Neural progenitor cell (in vitro differentiated cells): ENCODE data around the gene ZNF618. TPM values are rescaled to one million over a fixed set of nuclear protein-coding genes. Genes with fewer than 3 reads are reported as not detected.

Source experiments
- DNase-seq: peaks from one replicate; pipeline ENCODE4 v3.0.0-alpha.2; 2016; ENCODE audit warnings: low spot score
- H2AFZ ChIP-seq: fragments of 200-600 bp; sonication (generic); replicated peaks from 2 replicates; pipeline ENCODE4 v1.6.1; 2016; ENCODE audit warnings: antibody characterized with exemption
- H3F3A ChIP-seq: fragments of 200-600 bp; sonication (generic); 2 replicates; pipeline ENCODE4 v1.6.1; 2016; ENCODE audit warnings: antibody characterized with exemption, low read depth
- H3K27ac ChIP-seq: fragments of 200-600 bp; sonication (generic); 2 replicates; pipeline ENCODE4 v1.5.1; 2016; ENCODE audit warnings: mild to moderate bottlenecking
- H3K27me3 ChIP-seq: fragments of 200-600 bp; sonication (generic); 2 replicates; pipeline ENCODE4 v1.6.1; 2016; ENCODE audit warnings: mild to moderate bottlenecking, moderate library complexity
- H3K36me3 ChIP-seq: fragments of 200-600 bp; sonication (generic); 2 replicates; pipeline ENCODE4 v1.5.1; 2016
- H3K4me1 ChIP-seq: fragments of 200-600 bp; sonication (generic); 2 replicates; pipeline ENCODE4 v1.6.1; 2016; ENCODE audit warnings: mixed run types
- H3K4me2 ChIP-seq: fragments of 200-600 bp; sonication (generic); 2 replicates; pipeline ENCODE4 v1.6.1; 2016
- H3K4me3 ChIP-seq: fragments of 200-600 bp; sonication (generic); 2 replicates; pipeline ENCODE4 v1.5.1; 2016
- H3K79me2 ChIP-seq: fragments of 200-600 bp; sonication (generic); 2 replicates; pipeline ENCODE4 v1.6.1; 2016; ENCODE audit warnings: low read depth
- H3K9ac ChIP-seq: fragments of 200-600 bp; sonication (generic); 2 replicates; pipeline ENCODE4 v1.6.1; 2016
- H3K9me3 ChIP-seq: fragments of 200-600 bp; sonication (generic); 2 replicates; pipeline ENCODE4 v1.5.1; 2016; ENCODE audit warnings: low read depth
- H4K20me1 ChIP-seq: fragments of 200-600 bp; sonication (generic); 2 replicates; pipeline ENCODE4 v1.6.1; 2016; ENCODE audit warnings: low read depth
- H3K27ac Mint-ChIP-seq: 3 replicates; pipeline ENCODE4 v1.8.0; 2021; ENCODE audit warnings: mixed read lengths
- H3K27me3 Mint-ChIP-seq: 2 replicates; pipeline ENCODE4 v1.8.0; 2022; ENCODE audit warnings: low read depth, mild to moderate bottlenecking, inconsistent platforms, moderate library complexity, mixed read lengths; ENCODE audit not compliant: insufficient read depth
- H3K36me3 Mint-ChIP-seq: 3 replicates; pipeline ENCODE4 v1.8.0; 2021; ENCODE audit warnings: mixed read lengths
- H3K4me1 Mint-ChIP-seq: 3 replicates; pipeline ENCODE4 v1.8.0; 2021; ENCODE audit warnings: mixed read lengths
- H3K4me3 Mint-ChIP-seq: 3 replicates; pipeline ENCODE4 v1.8.0; 2021; ENCODE audit warnings: mild to moderate bottlenecking, moderate library complexity, mixed read lengths
- H3K9me3 Mint-ChIP-seq: 3 replicates; pipeline ENCODE4 v1.8.0; 2020; ENCODE audit warnings: mixed read lengths
- EZH2 ChIP-seq: fragments of 200-600 bp; sonication (generic); IDR thresholded peaks from 2 replicates; pipeline ENCODE4 v1.6.1; 2017; ENCODE audit warnings: antibody characterized with exemption, mild to moderate bottlenecking, moderate library complexity
- EZH2phosphoT487 ChIP-seq: fragments of 200-600 bp; sonication (generic); IDR thresholded peaks from 2 replicates; pipeline ENCODE4 v1.6.1; 2017; ENCODE audit warnings: antibody characterized with exemption
- total RNA-seq: library from RNA; depleted of rRNA; stranded (reverse); fragments of >200 nt; gene quantifications from 2 replicates; pipeline ENCODE4 v1.2.3, GENCODE V29; 2015; ENCODE audit warnings: low replicate concordance
- TF ChIP-seq, protein P1 (sequence below): fragments of 200-600 bp; sonication (generic); IDR thresholded peaks from 2 replicates; pipeline ENCODE4 v1.5.1; 2017; ENCODE audit warnings: antibody characterized with exemption, mild to moderate bottlenecking

Gene ZNF618
- total RNA-seq, 1 donor from 2014 or later: 10.5 TPM

DNA sequence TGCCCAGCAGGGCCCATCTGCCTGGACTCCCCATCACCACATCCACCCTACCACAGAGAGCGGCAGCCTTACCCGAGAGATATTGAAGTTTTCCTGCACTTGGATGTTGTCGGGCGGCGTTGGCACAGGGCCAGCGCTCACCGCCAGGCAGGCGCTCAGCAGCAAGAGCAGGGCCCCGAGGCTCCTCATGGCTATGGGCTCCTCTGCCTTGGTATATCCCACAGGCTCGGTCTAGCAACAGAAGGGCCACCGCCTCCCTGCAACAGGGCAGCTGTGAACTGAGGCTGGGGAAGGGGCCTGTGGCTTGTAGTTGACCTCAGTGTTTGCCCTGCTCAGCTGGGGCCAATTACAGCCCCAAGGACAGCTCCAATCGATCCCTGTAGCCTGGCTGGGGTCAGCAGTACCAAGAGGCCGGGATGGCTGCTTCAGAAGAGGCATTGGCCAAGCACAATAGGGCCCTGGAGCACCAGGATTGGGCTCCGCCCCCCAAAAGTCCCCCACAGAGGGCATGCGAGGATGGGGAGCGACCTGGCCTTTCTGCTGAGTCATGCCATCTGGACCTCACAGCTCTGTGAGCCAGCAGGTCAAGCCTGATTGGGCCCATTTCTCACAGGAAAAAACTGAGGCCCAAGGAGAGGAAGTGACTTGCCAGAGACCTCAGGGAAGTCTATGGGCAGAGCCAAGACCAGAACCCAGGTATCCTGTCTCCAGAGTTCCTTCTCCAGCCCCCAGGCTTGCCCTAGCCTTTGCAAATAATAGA is 202.1 kb downstream of the ZNF618 start, which contains the start of gene AMBP:
Gene AMBP (minus strand): TSS at position 280 of the 760 bp plus-strand sequence. CDS start 91 bp downstream, at position 189.
- H3K4me3 ChIP-seq: no peak within 1 kb of the TSS
- no peak within 1 kb of the TSS for H2AFZ ChIP-seq
- no peaks in the 10 kb centered on the region for H3K36me3 ChIP-seq
- Mint-ChIP-seq H3K27ac (no peak within 1 kb of the TSS), H3K4me1 (peaks cover 6% of the 10 kb centered on the region), H3K9me3 (no peaks in the 10 kb centered on the region), H3K36me3 (no peaks in the 10 kb centered on the region), H3K27me3 (peaks cover 13% of the 10 kb centered on the region), H3K4me3 (no peak within 1 kb of the TSS)
- H3K27ac ChIP-seq: no peak within 1 kb of the TSS
- H3F3A ChIP-seq: no peaks in the 10 kb centered on the region
- H4K20me1 ChIP-seq: no peaks in the 10 kb centered on the region
- no peak for DNase-seq
- H3K27me3 ChIP-seq: no peaks in the 10 kb centered on the region
- no peaks in the 10 kb centered on the region for H3K79me2 ChIP-seq
- H3K4me2 ChIP-seq: no peak within 1 kb of the TSS
- H3K9me3 ChIP-seq: no peaks in the 10 kb centered on the region
- H3K9ac ChIP-seq: no peak within 1 kb of the TSS
- H3K4me1 ChIP-seq: no peaks in the 10 kb centered on the region
- TF ChIP-seq EZH2phosphoT487: no peak
- TF ChIP-seq, protein P1, sequence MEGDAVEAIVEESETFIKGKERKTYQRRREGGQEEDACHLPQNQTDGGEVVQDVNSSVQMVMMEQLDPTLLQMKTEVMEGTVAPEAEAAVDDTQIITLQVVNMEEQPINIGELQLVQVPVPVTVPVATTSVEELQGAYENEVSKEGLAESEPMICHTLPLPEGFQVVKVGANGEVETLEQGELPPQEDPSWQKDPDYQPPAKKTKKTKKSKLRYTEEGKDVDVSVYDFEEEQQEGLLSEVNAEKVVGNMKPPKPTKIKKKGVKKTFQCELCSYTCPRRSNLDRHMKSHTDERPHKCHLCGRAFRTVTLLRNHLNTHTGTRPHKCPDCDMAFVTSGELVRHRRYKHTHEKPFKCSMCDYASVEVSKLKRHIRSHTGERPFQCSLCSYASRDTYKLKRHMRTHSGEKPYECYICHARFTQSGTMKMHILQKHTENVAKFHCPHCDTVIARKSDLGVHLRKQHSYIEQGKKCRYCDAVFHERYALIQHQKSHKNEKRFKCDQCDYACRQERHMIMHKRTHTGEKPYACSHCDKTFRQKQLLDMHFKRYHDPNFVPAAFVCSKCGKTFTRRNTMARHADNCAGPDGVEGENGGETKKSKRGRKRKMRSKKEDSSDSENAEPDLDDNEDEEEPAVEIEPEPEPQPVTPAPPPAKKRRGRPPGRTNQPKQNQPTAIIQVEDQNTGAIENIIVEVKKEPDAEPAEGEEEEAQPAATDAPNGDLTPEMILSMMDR: no peak
- TF ChIP-seq EZH2: no peak

DNA sequence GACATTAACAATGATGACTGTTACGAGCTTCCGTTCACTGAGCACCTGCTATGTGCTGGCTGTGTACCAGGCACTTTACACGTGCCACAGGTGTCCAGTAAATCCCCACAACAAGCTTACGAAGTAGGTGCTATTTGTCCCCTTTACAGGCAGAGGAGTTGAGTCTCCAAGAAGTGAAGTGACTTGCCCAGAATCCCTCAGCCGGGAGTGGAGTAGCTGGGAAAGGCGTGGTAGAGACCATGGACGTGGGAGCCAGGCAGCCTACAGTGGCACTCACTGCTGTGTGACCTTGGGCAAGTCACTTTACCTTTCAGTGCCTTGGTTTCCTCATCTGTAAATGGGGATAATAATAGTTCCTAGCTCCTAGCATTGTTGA is 202.7 kb downstream of the ZNF618 start:
- H3K36me3 Mint-ChIP-seq: no peaks in the 10 kb centered on the region
- TF ChIP-seq EZH2 (no peak), EZH2phosphoT487 (no peak)
- TF ChIP-seq, protein P1: no peak
- H3K4me2 ChIP-seq: no peak overlapping the region
- no peaks in the 10 kb centered on the region for H3K79me2 ChIP-seq
- no peak for DNase-seq
- peaks cover 6% of the 10 kb centered on the region for H3K4me1 Mint-ChIP-seq
- H3K9me3 ChIP-seq: no peaks in the 10 kb centered on the region
- no peaks in the 10 kb centered on the region for H3K36me3 ChIP-seq
- H4K20me1 ChIP-seq: no peaks in the 10 kb centered on the region
- H3F3A ChIP-seq: no peaks in the 10 kb centered on the region
- no peak overlapping the region for H3K9ac ChIP-seq
- no peaks in the 10 kb centered on the region for H3K27me3 ChIP-seq
- no peaks in the 10 kb centered on the region for H3K9me3 Mint-ChIP-seq
- peaks cover 13% of the 10 kb centered on the region for H3K27me3 Mint-ChIP-seq
- no peaks in the 10 kb centered on the region for H3K4me1 ChIP-seq
- no peak overlapping the region for H3K4me3 Mint-ChIP-seq
- no peak overlapping the region for H3K4me3 ChIP-seq
- H3K27ac Mint-ChIP-seq: no peak overlapping the region
- H3K27ac ChIP-seq: no peak overlapping the region
- H2AFZ ChIP-seq: no peak overlapping the region

DNA sequence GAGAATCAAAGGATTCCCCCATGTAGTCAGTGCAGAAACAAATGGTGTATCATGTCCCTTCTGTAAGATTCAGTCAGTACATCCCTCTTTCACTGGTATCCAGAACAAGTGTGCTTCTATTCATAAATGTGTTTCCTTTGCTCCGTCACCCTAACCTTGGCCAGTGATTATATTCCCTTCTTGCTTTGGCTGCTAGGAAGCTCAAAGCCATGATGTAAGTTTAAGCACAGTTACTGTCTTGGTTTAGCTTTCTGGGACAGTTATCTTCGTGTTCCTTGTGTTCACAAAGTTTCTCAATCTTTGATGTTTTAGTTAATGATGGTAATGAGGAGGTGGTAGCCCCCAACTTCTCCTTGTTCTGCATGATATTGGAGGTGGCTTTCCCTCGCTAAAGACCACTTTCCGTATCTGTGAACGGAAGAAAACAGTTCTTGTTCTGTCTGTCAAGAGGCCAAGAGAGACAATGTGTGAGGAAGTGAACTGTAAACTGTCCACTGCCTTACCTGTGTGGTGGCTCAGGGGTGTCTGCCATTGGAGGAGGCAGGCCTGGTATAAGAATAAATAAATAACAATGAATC is 204.2 kb downstream of the ZNF618 start:
- no peak overlapping the region for H2AFZ ChIP-seq
- H3K36me3 ChIP-seq: no peaks in the 10 kb centered on the region
- H3K27me3 ChIP-seq: no peaks in the 10 kb centered on the region
- H3K4me3 ChIP-seq: no peak overlapping the region
- H3K79me2 ChIP-seq: no peaks in the 10 kb centered on the region
- H3K27ac ChIP-seq: no peak overlapping the region
- no peak overlapping the region for H3K9ac ChIP-seq
- H3K4me3 Mint-ChIP-seq: no peak overlapping the region
- TF ChIP-seq EZH2phosphoT487 (no peak), EZH2 (no peak)
- TF ChIP-seq, protein P1: no peak
- H3F3A ChIP-seq: no peaks in the 10 kb centered on the region
- no peak overlapping the region for H3K4me2 ChIP-seq
- H3K9me3 Mint-ChIP-seq: no peaks in the 10 kb centered on the region
- peaks cover 13% of the 10 kb centered on the region for H3K27me3 Mint-ChIP-seq
- H3K4me1 Mint-ChIP-seq: peaks cover 6% of the 10 kb centered on the region
- no peaks in the 10 kb centered on the region for H3K36me3 Mint-ChIP-seq
- no peaks in the 10 kb centered on the region for H4K20me1 ChIP-seq
- no peaks in the 10 kb centered on the region for H3K9me3 ChIP-seq
- H3K27ac Mint-ChIP-seq: no peak overlapping the region
- H3K4me1 ChIP-seq: no peaks in the 10 kb centered on the region
- no peak for DNase-seq
